OCI-LY1 (cell line): ENCODE data around the gene PSPN.

Experiments used
- H2AFZ ChIP-seq: fragments of 200-600 bp; sonication (generic), shearing (Covaris generic); 2 replicates; pipeline ENCODE4 v1.6.0; 2014; ENCODE audit warnings: antibody characterized with exemption, mild to moderate bottlenecking, low read length
- H3F3A ChIP-seq: fragments of 200-600 bp; sonication (generic), shearing (Covaris generic); 2 replicates; pipeline ENCODE4 v1.6.0; 2014; ENCODE audit warnings: mild to moderate bottlenecking, antibody characterized with exemption, low read length, moderate library complexity; ENCODE audit not compliant: insufficient read depth
- H3K27ac ChIP-seq: fragments of 200-600 bp; sonication (generic); 2 replicates; pipeline ENCODE4 v1.5.1; 2014; ENCODE audit warnings: low read length, mixed run types, mild to moderate bottlenecking, low read depth; ENCODE audit not compliant: poor library complexity, severe bottlenecking
- H3K27me3 ChIP-seq: fragments of 200-600 bp; sonication (generic); 2 replicates; pipeline ENCODE4 v1.6.0; 2014; ENCODE audit warnings: antibody characterized with exemption, mild to moderate bottlenecking, low read length, moderate library complexity; ENCODE audit not compliant: insufficient read depth
- H3K36me3 ChIP-seq: fragments of 200-600 bp; sonication (generic); 2 replicates; pipeline ENCODE4 v1.6.1; 2014; ENCODE audit warnings: mild to moderate bottlenecking, antibody characterized with exemption, low read length, moderate library complexity, mixed read lengths; ENCODE audit not compliant: insufficient read depth
- H3K4me1 ChIP-seq: fragments of 200-600 bp; sonication (generic); 2 replicates; pipeline ENCODE4 v1.5.1; 2014; ENCODE audit warnings: mild to moderate bottlenecking, low read length, moderate library complexity; ENCODE audit not compliant: insufficient read depth, severe bottlenecking
- H3K4me2 ChIP-seq: fragments of 200-600 bp; sonication (generic), shearing (Covaris generic); 2 replicates; pipeline ENCODE4 v1.6.1; 2014; ENCODE audit warnings: low read length
- H3K4me3 ChIP-seq: fragments of 200-600 bp; sonication (generic); 2 replicates; pipeline ENCODE4 v1.5.1; 2014; ENCODE audit warnings: low read length, low read depth, mild to moderate bottlenecking, mixed read lengths; ENCODE audit not compliant: poor library complexity, severe bottlenecking
- H3K79me2 ChIP-seq: fragments of 200-600 bp; shearing (Covaris generic); 2 replicates; pipeline ENCODE4 v1.6.1; 2016; ENCODE audit warnings: mixed run types, low read length, mixed read lengths; ENCODE audit not compliant: insufficient read depth
- H3K9ac ChIP-seq: fragments of 200-600 bp; sonication (generic), shearing (Covaris generic); 2 replicates; pipeline ENCODE4 v1.6.1; 2014; ENCODE audit warnings: mild to moderate bottlenecking, low read length, mixed read lengths
- H3K9me2 ChIP-seq: fragments of 200-600 bp; sonication (generic), shearing (Covaris generic); 2 replicates; pipeline ENCODE4 v1.6.1; 2014; ENCODE audit warnings: low read depth, mild to moderate bottlenecking, low read length, mixed read lengths
- H3K9me3 ChIP-seq: fragments of 200-600 bp; shearing (Covaris generic); 2 replicates; pipeline ENCODE4 v1.6.1; 2014; ENCODE audit warnings: low read length, mixed read lengths
- H4K20me1 ChIP-seq: fragments of 200-600 bp; sonication (generic), shearing (Covaris generic); 2 replicates; pipeline ENCODE4 v1.6.0; 2016; ENCODE audit warnings: mild to moderate bottlenecking, low read length; ENCODE audit not compliant: insufficient read depth
- CTCF ChIP-seq: fragments of 200-600 bp; sonication (generic), shearing (Covaris generic); IDR thresholded peaks from 2 replicates; pipeline ENCODE4 v1.5.1; 2017; ENCODE audit warnings: mild to moderate bottlenecking, antibody characterized with exemption, low read length, moderate library complexity, mixed read lengths
- EZH2 ChIP-seq: fragments of 200-600 bp; sonication (generic), shearing (Covaris generic); IDR thresholded peaks from 2 replicates; pipeline ENCODE4 v1.8.0; 2017; ENCODE audit warnings: borderline replicate concordance, mixed run types, mild to moderate bottlenecking, antibody characterized with exemption, low read length, moderate library complexity, mixed read lengths

PSPN gene

GRCh38 chr19:6333439-6333838, 42.3 kb downstream of the PSPN start, which contains the start of gene ACER1:
ACER1 (minus strand) TSS chr19:6333612; CDS start chr19:6333551, 61 bp downstream.
- no peaks in the 10 kb centered on the region for H3K79me2 ChIP-seq
- no peaks in the 10 kb centered on the region for H3K36me3 ChIP-seq
- no peak within 1 kb of the TSS for H2AFZ ChIP-seq
- no peak within 1 kb of the TSS for H3K27ac ChIP-seq
- no peaks in the 10 kb centered on the region for H3K9me3 ChIP-seq
- no peaks in the 10 kb centered on the region for H4K20me1 ChIP-seq
- no peak within 1 kb of the TSS for H3K9ac ChIP-seq
- 0 out of 2 replicates have a peak, but pooled peaks cover 4% of the 10 kb centered on the region for H3K27me3 ChIP-seq
- TF ChIP-seq CTCF, result no peak
- TF ChIP-seq EZH2, result no peak
- no peaks in the 10 kb centered on the region for H3F3A ChIP-seq
- no peaks in the 10 kb centered on the region for H3K4me1 ChIP-seq
- no peak within 1 kb of the TSS for H3K4me3 ChIP-seq
- H3K9me2 ChIP-seq, result no peaks in the 10 kb centered on the region
- H3K4me2 ChIP-seq, result no peak within 1 kb of the TSS

GRCh38 chr19:6326815-6327214, 48.9 kb downstream of the PSPN start:
- no peaks in the 10 kb centered on the region for H3F3A ChIP-seq
- H4K20me1 ChIP-seq, result no peaks in the 10 kb centered on the region
- H3K9ac ChIP-seq, result no peak overlapping the region
- no peaks in the 10 kb centered on the region for H3K9me3 ChIP-seq
- H3K4me2 ChIP-seq, result no peak overlapping the region
- no peak for TF ChIP-seq EZH2
- TF ChIP-seq CTCF, result no peak
- H3K4me1 ChIP-seq, result no peaks in the 10 kb centered on the region
- no peaks in the 10 kb centered on the region for H3K36me3 ChIP-seq
- H3K4me3 ChIP-seq, result no peak overlapping the region
- H2AFZ ChIP-seq, result no peak overlapping the region
- H3K27ac ChIP-seq, result no peak overlapping the region
- peaks cover 7% of the 10 kb centered on the region; the same call in 1 of the 2 replicates for H3K27me3 ChIP-seq
- H3K79me2 ChIP-seq, result no peaks in the 10 kb centered on the region
- H3K9me2 ChIP-seq, result no peaks in the 10 kb centered on the region

DNA sequence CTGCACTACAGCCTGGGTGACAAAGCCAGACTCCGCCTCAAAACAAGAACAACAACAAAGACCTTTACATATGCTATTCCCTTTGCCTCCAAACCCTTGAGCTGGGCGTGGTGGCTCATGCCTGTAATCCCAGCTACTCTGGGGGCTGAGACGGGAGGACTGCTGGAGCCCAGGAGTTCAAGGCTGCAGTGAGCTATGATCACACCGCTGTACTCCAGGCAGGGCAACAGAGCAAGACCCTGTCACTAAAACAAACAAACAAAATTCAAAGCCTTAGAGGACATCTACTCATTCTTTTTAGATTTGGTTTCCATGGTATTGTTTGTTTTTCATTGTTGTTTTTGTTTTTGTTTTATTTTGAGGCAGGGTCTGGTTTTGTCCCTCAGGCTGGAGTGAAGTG, 50.1 kb downstream of the PSPN start:
- Histone ChIP-seq H3K4me1 (no peaks in the 10 kb centered on the region), H4K20me1 (no peaks in the 10 kb centered on the region), H3K9ac (no peak overlapping the region), H3K27me3 (peaks cover 7% of the 10 kb centered on the region; the same call in 1 of the 2 replicates), H3K79me2 (no peaks in the 10 kb centered on the region), H3K27ac (no peak overlapping the region), H2AFZ (no peak overlapping the region), H3F3A (no peaks in the 10 kb centered on the region), H3K4me3 (no peak overlapping the region), H3K4me2 (no peak overlapping the region), H3K9me3 (no peaks in the 10 kb centered on the region), H3K36me3 (no peaks in the 10 kb centered on the region), H3K9me2 (no peaks in the 10 kb centered on the region)
- TF ChIP-seq EZH2, result no peak
- TF ChIP-seq CTCF, result no peak
